ENCODE measurements around the gene HOXA3. TPM values are rescaled to one million over a fixed set of nuclear protein-coding genes. Genes with fewer than 3 reads are reported as not detected.

HOXA3 gene
- total RNA-seq, 1 experiment from 2014 or later: 4.7 TPM

GRCh38 chr7:27131390-27131819, 21.0 kb downstream of the HOXA3 start:
- no peak for DNase-seq (ENCODE audit: low read depth)

GRCh38 chr7:27130540-27131389, 21.6 kb downstream of the HOXA3 start, which contains the start of gene HOXA4:
TSS of gene HOXA4 (minus strand) at chr7:27130757. CDS start at chr7:27130733, 24 bp downstream.
- DNase-seq (ENCODE audit: low read depth): peak; percentile 95

GRCh38 chr7:27129729-27130539, 22.4 kb downstream of the HOXA3 start:
- peak; percentile 74 for DNase-seq (ENCODE audit: low read depth)

GRCh38 chr7:27128776-27129728, 23.3 kb downstream of the HOXA3 start:
- DNase-seq (ENCODE audit: low read depth): no peak

GRCh38 chr7:27128034-27128433, 24.3 kb downstream of the HOXA3 start:
- peak; percentile 76 for DNase-seq (ENCODE audit: low read depth)

GRCh38 chr7:27126596-27127327, 25.6 kb downstream of the HOXA3 start:
- DNase-seq (ENCODE audit: low read depth): no peak

- no peak for DNase-seq (ENCODE audit: low read depth)
Observed at GRCh38 chr7:27125986-27126394, 26.4 kb downstream of the HOXA3 start.

GRCh38 chr7:27124902-27125689, 27.3 kb downstream of the HOXA3 start:
- DNase-seq (ENCODE audit: low read depth): no peak

GRCh38 chr7:27124096-27124901, 28.1 kb downstream of the HOXA3 start:
- no peak for DNase-seq (ENCODE audit: low read depth)

- no peak for DNase-seq (ENCODE audit: low read depth)
Observed at GRCh38 chr7:27123477-27124053, 28.8 kb downstream of the HOXA3 start.

- no peak for DNase-seq (ENCODE audit: low read depth)
Observed at GRCh38 chr7:27123007-27123476, 29.3 kb downstream of the HOXA3 start.

GRCh38 chr7:27122077-27122910, 30.1 kb downstream of the HOXA3 start:
- DNase-seq (ENCODE audit: low read depth): no peak

GRCh38 chr7:27121684-27122076, 30.7 kb downstream of the HOXA3 start:
- no peak for DNase-seq (ENCODE audit: low read depth)

GRCh38 chr7:27119412-27119911, 32.9 kb downstream of the HOXA3 start:
- no peak for DNase-seq (ENCODE audit: low read depth)

- DNase-seq (ENCODE audit: low read depth): no peak
Observed at GRCh38 chr7:27118580-27118979, 33.8 kb downstream of the HOXA3 start.

GRCh38 chr7:27117887-27118491, 34.4 kb downstream of the HOXA3 start:
- no peak for DNase-seq (ENCODE audit: low read depth)

Data from LHCN-M2 (cell line).